CD4-positive, alpha-beta T cell treated with Interleukin-1 beta for 1 hour (primary cell): Measurements from ENCODE around the gene BPGM.
A peak's percentile ranks its signal among the peaks of the same experiment; 100 is the strongest.

Experiments
- DNase-seq, 2 donors: peaks; one replicate each; pipeline ENCODE4 v3.0.0-alpha.2; 2020 to 2022

BPGM gene

GRCh38 chr7:134646425-134647305 lies at the start of gene BPGM:
Gene BPGM, plus strand, starts transcription at chr7:134646853. Its CDS starts 14,655 bp downstream, at chr7:134661508.
- DNase-seq: peak; percentile 99 to 100

DNA sequence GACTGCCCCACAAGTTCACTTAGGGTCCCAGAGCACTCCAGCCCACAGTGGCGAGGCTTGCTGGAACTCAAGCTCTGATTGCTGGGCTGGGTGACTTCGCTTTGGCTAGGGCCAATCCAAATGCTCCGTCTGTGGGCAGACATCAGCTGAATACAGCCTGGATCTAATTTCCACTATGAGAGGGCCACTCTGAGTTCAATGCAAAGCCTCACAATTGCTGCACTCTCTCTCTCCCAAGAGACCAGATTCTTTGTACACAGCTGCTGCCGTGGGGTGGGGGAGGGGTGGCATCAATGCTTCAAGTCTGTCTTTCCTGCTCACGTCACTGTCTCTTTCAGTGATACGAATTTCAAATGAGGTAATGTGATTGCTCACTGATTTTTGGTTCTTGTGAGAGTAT lies 47.3 kb upstream of the BPGM start:
- no peak for DNase-seq

GRCh38 chr7:134601459-134601858 lies 45.2 kb upstream of the BPGM start:
- no peak for DNase-seq

DNA sequence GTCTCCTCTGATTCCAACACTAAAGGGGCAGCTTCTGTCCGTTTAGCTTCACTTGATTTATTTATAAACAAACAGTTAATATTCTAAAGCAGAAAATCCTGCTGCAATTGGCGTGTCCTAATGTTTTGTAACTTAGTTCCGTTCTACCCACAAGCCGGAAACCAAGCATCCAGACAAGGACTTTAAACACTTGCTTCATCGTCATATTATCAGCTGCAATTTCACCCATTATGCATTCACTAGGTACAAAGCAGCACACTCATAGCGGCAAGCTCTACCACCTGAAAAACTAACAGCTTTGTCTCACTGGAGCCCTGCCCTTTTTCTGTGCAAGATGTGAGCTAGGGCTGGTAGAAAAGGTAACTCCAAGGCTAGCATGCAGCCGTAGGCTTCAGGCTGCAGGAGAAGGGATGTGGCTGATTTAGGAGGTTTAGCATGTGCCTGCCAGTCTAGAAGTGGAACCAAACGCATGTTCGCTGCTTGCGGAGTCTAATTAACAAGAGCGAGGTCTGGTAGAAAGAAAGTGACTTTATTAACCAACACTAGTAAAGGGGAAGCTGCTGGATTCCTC lies 43.7 kb upstream of the BPGM start:
- DNase-seq: no peak

GRCh38 chr7:134605978-134606923 lies 40.4 kb upstream of the BPGM start:
- peak; percentile 54 to 60 for DNase-seq

GRCh38 chr7:134611611-134612151 lies 35.0 kb upstream of the BPGM start:
- no peak for DNase-seq

DNA sequence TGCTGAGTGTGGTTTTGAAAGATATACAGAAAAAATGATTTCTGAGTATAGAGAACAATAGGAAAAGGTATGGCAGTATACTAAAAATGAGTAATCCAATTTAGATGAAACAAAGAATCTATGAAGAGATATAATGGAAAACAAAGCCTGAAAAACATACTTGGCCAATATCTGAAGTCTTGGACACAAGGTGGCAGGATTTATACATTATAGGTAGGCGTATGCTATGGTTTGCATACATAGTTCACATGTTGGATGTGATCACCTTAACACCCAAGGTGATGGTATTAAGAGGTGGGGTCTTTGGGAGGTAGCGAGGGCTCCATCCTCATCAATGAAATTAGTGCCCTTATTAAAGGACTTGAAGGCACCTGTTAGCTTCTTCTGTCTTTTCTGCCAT lies 34.5 kb upstream of the BPGM start:
- DNase-seq: no peak

- no peak for DNase-seq
Observed at GRCh38 chr7:134613623-134614347, 32.9 kb upstream of the BPGM start.

DNA sequence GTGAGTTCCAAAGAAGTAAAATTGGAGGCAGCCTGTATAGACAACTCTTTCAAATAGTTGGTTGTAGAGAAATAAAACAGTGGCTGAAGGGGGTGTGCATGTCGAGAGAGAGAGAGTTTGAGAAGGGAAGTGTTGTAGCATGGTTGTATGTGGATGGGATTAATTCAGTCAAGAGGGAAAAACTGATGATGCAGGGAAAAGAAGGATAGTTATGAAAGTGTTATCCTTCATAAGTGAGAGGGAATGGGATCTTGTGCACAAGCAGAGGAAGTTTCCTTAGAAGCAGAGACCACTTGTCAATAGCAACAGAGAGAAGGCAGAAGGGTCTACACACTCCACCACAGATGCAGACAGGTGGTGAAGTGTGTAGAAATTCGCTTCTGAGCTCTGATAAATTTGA lies 30.0 kb upstream of the BPGM start:
- DNase-seq: no peak

- DNase-seq: no peak
Observed at GRCh38 chr7:134618756-134619530, 27.7 kb upstream of the BPGM start.

DNA sequence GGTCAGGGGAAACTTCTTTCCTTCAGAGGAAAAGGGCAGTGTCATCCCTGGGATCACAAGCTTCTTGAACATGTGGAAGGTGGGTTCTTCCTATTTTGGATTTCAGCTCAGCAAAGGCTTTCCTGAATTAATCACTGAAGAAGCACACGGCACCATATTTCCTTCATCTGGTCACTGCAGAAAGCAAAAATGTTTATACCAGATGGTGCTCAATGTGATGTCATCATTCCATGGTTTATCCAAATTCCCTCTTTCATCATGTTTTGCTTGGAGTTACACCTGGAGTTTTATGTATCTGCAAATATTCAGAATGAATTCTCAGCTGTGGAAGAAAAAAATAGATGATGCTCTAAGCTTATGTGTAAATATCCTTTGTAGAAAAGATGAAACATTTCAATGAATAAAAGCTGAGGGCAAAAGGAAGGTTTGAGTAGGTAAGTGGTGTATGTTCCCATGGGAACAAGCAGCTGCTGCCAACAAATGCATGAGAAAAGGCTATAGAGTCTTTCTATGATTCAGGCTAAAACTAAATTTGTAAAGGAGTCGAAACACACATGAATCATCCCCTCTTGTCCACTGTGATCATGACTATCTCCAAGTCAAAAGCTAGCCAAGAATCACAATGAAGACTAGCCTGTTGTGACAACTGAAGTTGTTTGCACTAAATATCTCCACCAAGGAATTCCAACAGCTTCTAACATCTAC lies 26.9 kb upstream of the BPGM start:
- no peak for DNase-seq

DNA sequence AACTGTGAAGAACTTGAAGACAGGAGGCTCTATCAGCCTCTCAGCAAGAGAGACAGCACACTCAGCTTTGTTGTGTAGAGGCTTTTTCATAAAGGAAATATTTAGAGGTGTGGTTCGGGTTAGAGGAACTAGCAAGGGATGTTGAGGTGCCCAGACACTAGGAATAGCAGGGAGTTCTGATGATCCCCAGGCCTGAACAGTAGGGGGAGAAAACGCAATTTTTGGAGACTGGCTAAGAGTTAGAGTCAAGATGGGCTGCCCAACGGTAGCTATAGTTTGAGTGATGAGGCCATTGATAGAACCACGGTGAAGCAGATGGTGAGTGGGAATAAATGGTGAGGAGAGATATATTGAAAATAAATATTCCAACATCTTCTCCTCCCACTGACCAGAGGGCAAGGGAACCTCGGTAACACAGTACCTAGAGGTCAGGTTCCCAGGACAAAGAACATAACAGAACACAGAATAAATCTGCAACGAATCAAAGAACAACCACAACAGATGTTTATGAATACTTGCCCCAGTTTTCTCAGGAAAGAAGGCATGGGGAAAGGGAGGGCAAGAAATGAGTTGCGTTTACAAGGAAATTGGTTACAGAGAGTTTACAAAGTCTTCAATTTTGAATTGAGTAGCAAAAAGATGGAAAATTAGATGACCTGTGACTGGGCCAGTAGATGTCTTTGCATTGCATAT lies 24.2 kb upstream of the BPGM start:
- DNase-seq: no peak

DNA sequence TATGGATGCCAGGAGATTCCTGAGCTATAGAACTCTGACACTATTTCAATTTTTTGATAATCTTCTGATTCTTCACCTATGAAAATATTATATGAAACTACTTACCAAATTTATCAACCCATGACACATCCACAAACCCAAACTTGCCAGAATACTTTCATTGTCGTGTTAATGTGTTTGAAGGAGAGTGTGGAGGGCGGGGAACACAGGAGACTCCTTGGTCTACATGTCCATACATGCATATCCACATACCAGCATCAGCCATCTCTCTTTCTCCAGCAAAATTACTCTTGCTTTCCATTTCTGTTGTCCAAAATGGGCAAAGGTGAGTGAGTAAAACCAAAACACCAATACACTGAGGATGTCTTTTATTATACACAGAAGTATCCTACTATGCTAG lies 23.5 kb upstream of the BPGM start:
- no peak for DNase-seq

GRCh38 chr7:134625550-134625949 lies 21.1 kb upstream of the BPGM start:
- DNase-seq: no peak

- DNase-seq: no peak
Observed at GRCh38 chr7:134627109-134627774, 19.4 kb upstream of the BPGM start.

- no peak for DNase-seq
Observed at GRCh38 chr7:134627775-134628153, 18.9 kb upstream of the BPGM start.

DNA sequence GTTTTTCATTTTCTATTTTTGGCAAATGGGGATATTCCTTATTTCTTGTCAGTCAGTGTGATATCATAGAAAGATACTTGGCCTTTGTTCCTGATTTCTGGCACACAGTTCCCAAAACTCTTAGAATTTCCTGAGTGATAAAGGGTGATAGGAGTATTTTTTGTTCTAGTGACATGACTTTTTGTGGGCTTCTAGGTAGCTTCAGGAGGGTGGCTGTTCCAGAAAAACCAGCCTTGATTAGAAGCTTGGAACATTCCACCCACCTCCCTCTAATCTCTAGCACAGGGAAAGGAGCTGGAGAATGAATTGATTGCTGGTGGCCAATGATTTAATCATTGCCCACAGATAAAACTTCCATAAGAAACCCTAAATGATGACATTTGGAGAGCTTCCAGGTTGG lies 17.2 kb upstream of the BPGM start:
- DNase-seq: no peak

DNA sequence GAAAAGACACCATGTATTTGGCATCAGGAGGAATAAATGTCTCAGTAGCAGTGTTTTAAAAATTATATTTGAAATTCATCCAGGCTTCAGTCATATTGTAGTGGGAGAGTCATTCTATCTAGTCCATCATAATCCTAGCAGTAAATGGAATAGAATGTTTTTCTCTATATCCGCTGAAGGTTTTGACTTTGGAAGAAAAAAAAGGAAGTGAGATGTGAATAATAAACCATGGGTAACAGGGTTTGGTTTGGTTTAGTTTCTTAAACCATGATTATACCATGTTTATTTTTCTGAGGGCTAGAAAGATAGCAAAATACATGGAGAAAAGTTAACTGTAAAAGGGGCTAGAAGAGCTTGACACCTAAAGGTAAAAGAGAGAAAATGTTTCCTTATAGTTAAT lies 16.4 kb upstream of the BPGM start:
- DNase-seq: no peak

GRCh38 chr7:134630893-134631292 lies 15.8 kb upstream of the BPGM start:
- no peak for DNase-seq

- DNase-seq: no peak
Observed at GRCh38 chr7:134632052-134632451, 14.6 kb upstream of the BPGM start.
